ENCODE data around the gene ST6GAL1.

ST6GAL1 gene

DNA sequence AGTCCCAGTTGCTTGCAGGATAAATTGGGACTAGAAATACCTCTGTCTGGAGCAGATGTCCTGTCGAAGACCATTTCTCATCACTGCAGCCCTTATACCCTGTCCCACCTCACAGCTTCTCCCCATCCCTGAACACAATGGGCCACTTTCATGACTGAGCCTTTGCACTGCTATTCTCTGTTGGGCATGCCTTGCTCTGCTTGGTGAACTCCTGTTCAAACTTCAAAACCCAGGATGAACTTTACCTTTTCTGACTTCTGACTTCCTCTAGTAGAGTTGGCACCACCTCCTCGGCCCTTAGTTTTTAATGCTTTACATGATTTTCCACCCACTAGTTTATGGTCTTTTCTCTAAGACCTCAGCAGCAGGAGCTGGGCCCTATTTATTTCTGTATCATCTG, 48.4 kb downstream of the ST6GAL1 start:
- no peaks in the 10 kb centered on the region for H3K79me2 ChIP-seq (ENCODE audit: insufficient read depth, low read length)
- no peaks in the 10 kb centered on the region for H4K20me1 ChIP-seq (ENCODE audit: insufficient read depth, low read length)
- H3K27me3 ChIP-seq (ENCODE audit: insufficient read depth, low read length, poor library complexity), result peaks cover 13% of the 10 kb centered on the region
- no peak for TF ChIP-seq EZH2 (IDR thresholded peaks at IDR 0.05; ENCODE audit: borderline replicate concordance, low read depth, low read length, severe bottlenecking)
- TF ChIP-seq, protein P1, sequence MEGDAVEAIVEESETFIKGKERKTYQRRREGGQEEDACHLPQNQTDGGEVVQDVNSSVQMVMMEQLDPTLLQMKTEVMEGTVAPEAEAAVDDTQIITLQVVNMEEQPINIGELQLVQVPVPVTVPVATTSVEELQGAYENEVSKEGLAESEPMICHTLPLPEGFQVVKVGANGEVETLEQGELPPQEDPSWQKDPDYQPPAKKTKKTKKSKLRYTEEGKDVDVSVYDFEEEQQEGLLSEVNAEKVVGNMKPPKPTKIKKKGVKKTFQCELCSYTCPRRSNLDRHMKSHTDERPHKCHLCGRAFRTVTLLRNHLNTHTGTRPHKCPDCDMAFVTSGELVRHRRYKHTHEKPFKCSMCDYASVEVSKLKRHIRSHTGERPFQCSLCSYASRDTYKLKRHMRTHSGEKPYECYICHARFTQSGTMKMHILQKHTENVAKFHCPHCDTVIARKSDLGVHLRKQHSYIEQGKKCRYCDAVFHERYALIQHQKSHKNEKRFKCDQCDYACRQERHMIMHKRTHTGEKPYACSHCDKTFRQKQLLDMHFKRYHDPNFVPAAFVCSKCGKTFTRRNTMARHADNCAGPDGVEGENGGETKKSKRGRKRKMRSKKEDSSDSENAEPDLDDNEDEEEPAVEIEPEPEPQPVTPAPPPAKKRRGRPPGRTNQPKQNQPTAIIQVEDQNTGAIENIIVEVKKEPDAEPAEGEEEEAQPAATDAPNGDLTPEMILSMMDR (IDR thresholded peaks at IDR 0.05; ENCODE audit: borderline replicate concordance, extremely low read depth, low read length, poor library complexity, severe bottlenecking), result no peak
- no peaks in the 10 kb centered on the region for H3K36me3 ChIP-seq (ENCODE audit: insufficient read depth, low read length)
- no peak overlapping the region for H2AFZ ChIP-seq (ENCODE audit: low read depth, low read length)
- H3K27ac ChIP-seq (ENCODE audit: low read length), result no peak overlapping the region
- H3K4me1 ChIP-seq (ENCODE audit: insufficient read depth, low read length), result no peaks in the 10 kb centered on the region
- DNase-seq (no peak), ATAC-seq (ENCODE audit: insufficient read depth, low read depth) (no peak)
- no peaks in the 10 kb centered on the region for H3K9me3 ChIP-seq (ENCODE audit: insufficient read depth, low read length, severe bottlenecking)
- H3K4me2 ChIP-seq (ENCODE audit: insufficient read depth, low read length), result no peak overlapping the region
- H3K9ac ChIP-seq (ENCODE audit: low read depth, low read length), result no peak overlapping the region
- no peak overlapping the region for H3K4me3 ChIP-seq (ENCODE audit: low read depth in 1 of 2, low read length in 2 of 2)

DNA sequence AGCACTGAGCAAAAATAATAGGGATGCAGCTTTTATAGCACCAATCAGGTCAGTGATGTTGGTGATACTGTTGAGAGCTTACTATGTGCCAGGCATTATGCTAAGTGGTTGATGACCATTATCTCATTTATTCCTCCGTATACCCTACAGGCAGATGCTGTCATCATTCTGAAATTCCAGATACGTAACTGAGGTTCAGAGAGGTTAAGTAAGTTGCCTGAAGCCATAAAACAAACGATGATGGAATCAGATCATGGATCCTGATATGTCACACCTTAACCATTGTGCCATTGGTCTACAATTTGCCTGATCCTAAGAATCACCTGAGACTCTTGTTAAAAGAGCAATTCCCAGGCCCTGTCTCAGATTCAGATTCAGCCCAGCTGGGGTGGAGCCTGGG, 49.5 kb downstream of the ST6GAL1 start:
- Histone ChIP-seq H3K9me3 (ENCODE audit: insufficient read depth, low read length, severe bottlenecking) (no peaks in the 10 kb centered on the region), H3K4me1 (ENCODE audit: insufficient read depth, low read length) (no peaks in the 10 kb centered on the region), H3K27ac (ENCODE audit: low read length) (no peak overlapping the region), H3K4me2 (ENCODE audit: insufficient read depth, low read length) (no peak overlapping the region), H3K79me2 (ENCODE audit: insufficient read depth, low read length) (no peaks in the 10 kb centered on the region), H4K20me1 (ENCODE audit: insufficient read depth, low read length) (no peaks in the 10 kb centered on the region), H3K36me3 (ENCODE audit: insufficient read depth, low read length) (no peaks in the 10 kb centered on the region), H3K4me3 (ENCODE audit: low read depth in 1 of 2, low read length in 2 of 2) (no peak overlapping the region), H2AFZ (ENCODE audit: low read depth, low read length) (no peak overlapping the region), H3K9ac (ENCODE audit: low read depth, low read length) (no peak overlapping the region), H3K27me3 (ENCODE audit: insufficient read depth, low read length, poor library complexity) (peaks cover 15% of the 10 kb centered on the region)
- no peak for ATAC-seq (ENCODE audit: insufficient read depth, low read depth)
- TF ChIP-seq, protein P1 (IDR thresholded peaks at IDR 0.05; ENCODE audit: borderline replicate concordance, extremely low read depth, low read length, poor library complexity, severe bottlenecking), result no peak
- no peak for TF ChIP-seq EZH2 (IDR thresholded peaks at IDR 0.05; ENCODE audit: borderline replicate concordance, low read depth, low read length, severe bottlenecking)
- DNase-seq, result no peak

DNA sequence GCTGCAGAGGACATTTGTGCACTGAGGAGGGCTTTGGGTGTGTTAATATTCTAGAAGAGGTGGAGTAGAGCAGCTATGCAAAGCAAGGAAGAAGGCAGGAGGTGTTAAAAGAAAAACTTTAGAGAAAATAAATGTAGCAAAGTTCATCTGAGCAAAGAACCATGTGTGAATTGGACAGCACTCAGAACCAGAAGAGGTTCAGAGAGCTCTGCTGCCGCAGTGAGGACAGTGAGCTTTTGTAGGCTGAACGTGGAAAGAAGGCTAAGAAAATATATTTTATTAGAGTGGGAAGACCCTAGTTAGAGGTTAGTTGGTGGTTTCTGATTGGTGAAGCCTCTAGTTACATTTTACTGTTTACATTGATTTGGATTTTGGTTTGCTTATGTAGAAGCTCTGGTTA, 50.7 kb downstream of the ST6GAL1 start:
- DNase-seq (no peak), ATAC-seq (ENCODE audit: insufficient read depth, low read depth) (no peak)
- Histone ChIP-seq H4K20me1 (ENCODE audit: insufficient read depth, low read length) (no peaks in the 10 kb centered on the region), H2AFZ (ENCODE audit: low read depth, low read length) (no peak overlapping the region), H3K4me1 (ENCODE audit: insufficient read depth, low read length) (no peaks in the 10 kb centered on the region), H3K27me3 (ENCODE audit: insufficient read depth, low read length, poor library complexity) (peaks cover 15% of the 10 kb centered on the region), H3K79me2 (ENCODE audit: insufficient read depth, low read length) (no peaks in the 10 kb centered on the region), H3K4me2 (ENCODE audit: insufficient read depth, low read length) (no peak overlapping the region), H3K9me3 (ENCODE audit: insufficient read depth, low read length, severe bottlenecking) (no peaks in the 10 kb centered on the region), H3K9ac (ENCODE audit: low read depth, low read length) (no peak overlapping the region), H3K27ac (ENCODE audit: low read length) (no peak overlapping the region), H3K4me3 (ENCODE audit: low read depth in 1 of 2, low read length in 2 of 2) (no peak overlapping the region), H3K36me3 (ENCODE audit: insufficient read depth, low read length) (no peaks in the 10 kb centered on the region)
- no peak for TF ChIP-seq EZH2 (IDR thresholded peaks at IDR 0.05; ENCODE audit: borderline replicate concordance, low read depth, low read length, severe bottlenecking)
- TF ChIP-seq, protein P1 (IDR thresholded peaks at IDR 0.05; ENCODE audit: borderline replicate concordance, extremely low read depth, low read length, poor library complexity, severe bottlenecking), result no peak

DNA sequence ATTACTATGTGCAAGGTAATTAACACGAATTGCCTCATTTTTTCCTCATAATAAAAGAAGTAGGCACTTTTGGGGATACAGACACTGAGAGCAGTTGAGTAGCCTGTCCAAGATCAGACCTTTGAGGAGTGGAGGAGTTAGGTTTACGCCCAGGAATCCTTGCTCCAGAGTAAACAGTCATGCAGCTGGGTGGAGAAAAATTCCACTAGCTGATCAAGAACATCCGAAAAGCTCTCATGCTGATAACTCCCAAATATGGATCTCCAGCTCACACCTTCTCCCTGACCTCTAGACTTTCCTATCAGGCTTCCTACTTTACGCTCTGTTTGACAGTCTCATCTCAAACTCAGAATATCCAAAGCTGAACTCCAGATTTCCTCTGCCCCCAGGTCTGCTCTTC, 53.3 kb downstream of the ST6GAL1 start:
- Histone ChIP-seq H3K4me2 (ENCODE audit: insufficient read depth, low read length) (no peak overlapping the region), H3K27me3 (ENCODE audit: insufficient read depth, low read length, poor library complexity) (peaks cover 15% of the 10 kb centered on the region), H3K9me3 (ENCODE audit: insufficient read depth, low read length, severe bottlenecking) (no peaks in the 10 kb centered on the region), H3K36me3 (ENCODE audit: insufficient read depth, low read length) (no peaks in the 10 kb centered on the region), H2AFZ (ENCODE audit: low read depth, low read length) (no peak overlapping the region), H3K9ac (ENCODE audit: low read depth, low read length) (no peak overlapping the region), H4K20me1 (ENCODE audit: insufficient read depth, low read length) (no peaks in the 10 kb centered on the region), H3K79me2 (ENCODE audit: insufficient read depth, low read length) (no peaks in the 10 kb centered on the region), H3K4me3 (ENCODE audit: low read depth in 1 of 2, low read length in 2 of 2) (no peak overlapping the region), H3K27ac (ENCODE audit: low read length) (no peak overlapping the region), H3K4me1 (ENCODE audit: insufficient read depth, low read length) (no peaks in the 10 kb centered on the region)
- ATAC-seq (ENCODE audit: insufficient read depth, low read depth) (no peak), DNase-seq (no peak)
- TF ChIP-seq, protein P1 (IDR thresholded peaks at IDR 0.05; ENCODE audit: borderline replicate concordance, extremely low read depth, low read length, poor library complexity, severe bottlenecking), result no peak
- TF ChIP-seq EZH2 (IDR thresholded peaks at IDR 0.05; ENCODE audit: borderline replicate concordance, low read depth, low read length, severe bottlenecking), result no peak

Data from DND-41 (cell line).